Breast epithelium (tissue), 4 donors: Measurements from ENCODE around the gene CPED1. TPM values are rescaled to one million over a fixed set of nuclear protein-coding genes. Genes with fewer than 3 reads are reported as not detected.
"Not testable (repeated sequence)": the region's sequence is repeated elsewhere in the genome, so short reads cannot be mapped to it uniquely, and the experiment has no call there.

ENCODE experiments used
- DNase-seq, 2 donors: peaks; one replicate each; pipeline ENCODE4 v3.0.0-alpha.2; 2019; ENCODE audit warnings: low spot score in 2 of 2
- H3K27ac ChIP-seq, 2 donors: fragments of 200-600 bp; sonication (generic) in 1 of 2; one replicate each; pipeline ENCODE4 v1.5.1; 2016 to 2019; ENCODE audit warnings: mild to moderate bottlenecking in 1 of 2
- H3K27me3 ChIP-seq, 2 donors: fragments of 200-600 bp; sonication (generic) in 1 of 2; one replicate each; pipeline versions ENCODE4 v1.5.1 to v1.6.0; 2017 to 2019; ENCODE audit warnings: control low read depth in 1 of 2, mild to moderate bottlenecking in 1 of 2
- H3K36me3 ChIP-seq: fragments of 200-600 bp; one replicate; pipeline ENCODE4 v1.5.1; 2019
- H3K4me1 ChIP-seq, 2 donors: fragments of 200-600 bp; sonication (generic); one replicate each; pipeline ENCODE4 v1.5.1; 2016 to 2019; ENCODE audit warnings: control low read depth in 1 of 2
- H3K4me3 ChIP-seq, 3 donors: fragments of 200-600 bp; sonication (generic); 1 replicate in 2 of 3; 2 replicates in 1 of 3; pipeline ENCODE4 v1.5.1; 2016 to 2019; ENCODE audit warnings: mild to moderate bottlenecking in 3 of 3, moderate library complexity in 2 of 3
- H3K9me3 ChIP-seq, 2 donors: fragments of 200-600 bp; sonication (generic) in 1 of 2; one replicate each; pipeline ENCODE4 v1.5.1; 2016 to 2019; ENCODE audit warnings: control low read depth in 1 of 2
- POLR2A ChIP-seq: fragments of 450-650 bp; IDR thresholded peaks from one replicate; pipeline ENCODE4 v1.6.1; 2016; ENCODE audit warnings: antibody characterized with exemption, mild to moderate bottlenecking, moderate library complexity
- POLR2AphosphoS5 ChIP-seq, 3 donors: sonication (generic); formaldehyde crosslinking; IDR thresholded peaks; one replicate each; pipeline ENCODE4 v1.6.1; 2017; ENCODE audit warnings: antibody characterized with exemption in 3 of 3
- intact Hi-C: fragments of 100-400 bp; cut with DNase I; formaldehyde crosslinking; loops from one replicate; pipeline ENCODE4 v1.15.1; 2023; ENCODE audit warnings: low total_unique reads
- total RNA-seq, 3 donors: library from RNA; depleted of rRNA; stranded (reverse); fragments of >200 nt; gene quantifications; one replicate each; pipeline ENCODE4 v1.1.0, GENCODE V29; 2016
- TF ChIP-seq, protein P1 (sequence below), 3 donors: fragments of 450-650 bp; IDR thresholded peaks; one replicate each; pipeline ENCODE4 v1.5.1; 2016 to 2017; ENCODE audit warnings: antibody characterized with exemption in 3 of 3, mild to moderate bottlenecking in 3 of 3, moderate library complexity in 3 of 3

Gene CPED1
- total RNA-seq, 3 donors from 2014 or later = 14.3 to 29.3 (median 15.4) TPM

DNA sequence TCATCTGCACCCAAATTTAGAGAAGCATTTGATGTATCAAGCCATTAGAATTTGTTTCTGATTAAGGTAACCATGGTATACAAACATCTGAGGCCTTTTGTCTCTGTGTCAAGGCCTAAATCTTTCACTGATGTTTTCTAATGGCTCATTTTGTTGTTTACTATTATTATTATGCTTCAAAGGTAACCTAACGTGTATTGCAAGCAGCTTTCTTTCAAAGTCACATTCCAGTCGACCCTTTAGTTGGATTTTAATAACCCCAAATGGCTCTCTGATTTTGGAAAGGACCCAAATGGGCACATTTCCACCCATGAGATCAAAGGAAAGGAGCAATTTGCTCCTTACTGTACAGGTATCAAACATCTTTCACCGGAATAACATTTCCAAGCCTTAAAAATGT is 293.6 kb downstream of the CPED1 start:
- H3K9me3 ChIP-seq = peaks cover 4 to 8% of the 10 kb centered on the region in 2 donors
- H3K4me3 ChIP-seq = no peak overlapping the region
- no peaks in the 10 kb centered on the region for H3K27me3 ChIP-seq
- intact Hi-C loops = no loop called here
- H3K36me3 ChIP-seq = no peaks in the 10 kb centered on the region
- no peak overlapping the region for H3K27ac ChIP-seq
- TF ChIP-seq POLR2A (no peak), POLR2AphosphoS5 (IDR thresholded peaks at IDR 0.05) (no peak)
- TF ChIP-seq, protein P1, sequence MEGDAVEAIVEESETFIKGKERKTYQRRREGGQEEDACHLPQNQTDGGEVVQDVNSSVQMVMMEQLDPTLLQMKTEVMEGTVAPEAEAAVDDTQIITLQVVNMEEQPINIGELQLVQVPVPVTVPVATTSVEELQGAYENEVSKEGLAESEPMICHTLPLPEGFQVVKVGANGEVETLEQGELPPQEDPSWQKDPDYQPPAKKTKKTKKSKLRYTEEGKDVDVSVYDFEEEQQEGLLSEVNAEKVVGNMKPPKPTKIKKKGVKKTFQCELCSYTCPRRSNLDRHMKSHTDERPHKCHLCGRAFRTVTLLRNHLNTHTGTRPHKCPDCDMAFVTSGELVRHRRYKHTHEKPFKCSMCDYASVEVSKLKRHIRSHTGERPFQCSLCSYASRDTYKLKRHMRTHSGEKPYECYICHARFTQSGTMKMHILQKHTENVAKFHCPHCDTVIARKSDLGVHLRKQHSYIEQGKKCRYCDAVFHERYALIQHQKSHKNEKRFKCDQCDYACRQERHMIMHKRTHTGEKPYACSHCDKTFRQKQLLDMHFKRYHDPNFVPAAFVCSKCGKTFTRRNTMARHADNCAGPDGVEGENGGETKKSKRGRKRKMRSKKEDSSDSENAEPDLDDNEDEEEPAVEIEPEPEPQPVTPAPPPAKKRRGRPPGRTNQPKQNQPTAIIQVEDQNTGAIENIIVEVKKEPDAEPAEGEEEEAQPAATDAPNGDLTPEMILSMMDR (IDR thresholded peaks at IDR 0.05) = no peak
- DNase-seq = no peak
- H3K4me1 ChIP-seq = no peaks in the 10 kb centered on the region

DNA sequence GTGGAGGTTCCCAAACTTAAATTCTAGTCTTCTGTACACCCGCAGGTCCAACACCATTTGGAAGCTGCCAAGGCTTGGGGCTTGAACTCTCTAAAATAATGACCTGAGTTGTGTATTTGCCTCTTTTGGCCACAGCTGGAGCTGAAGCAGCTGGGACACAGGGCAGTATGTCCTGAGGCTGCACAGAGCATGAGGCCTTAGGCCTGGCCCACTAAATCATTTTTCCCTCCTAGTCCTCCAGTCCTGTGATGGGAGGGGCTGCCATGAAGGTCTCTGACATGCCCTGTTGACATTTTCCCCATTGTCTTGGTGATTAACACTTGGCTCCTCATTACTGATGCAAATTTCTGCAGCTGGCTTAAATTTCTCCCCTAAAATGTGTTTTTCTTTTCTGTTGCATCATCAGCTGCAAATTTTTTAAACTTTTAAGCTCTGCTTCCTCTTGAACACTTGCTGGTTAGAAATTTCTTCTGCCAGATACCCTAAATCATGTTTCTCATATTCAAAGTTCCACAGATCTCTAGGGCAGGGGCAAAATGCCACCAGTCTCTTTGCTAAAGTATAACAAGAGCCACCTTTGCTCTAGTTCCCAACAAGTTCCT is 296.7 kb downstream of the CPED1 start:
- Histone ChIP-seq H3K27me3 (no peaks in the 10 kb centered on the region), H3K36me3 (peaks cover 5% of the 10 kb centered on the region), H3K4me1 (no peaks in the 10 kb centered on the region), H3K27ac (no peak overlapping the region), H3K4me3 (no peak overlapping the region), H3K9me3 (peaks cover 4 to 8% of the 10 kb centered on the region in 2 donors)
- TF ChIP-seq POLR2AphosphoS5 (IDR thresholded peaks at IDR 0.05) (no peak), POLR2A (no peak)
- TF ChIP-seq, protein P1 (IDR thresholded peaks at IDR 0.05) = no peak
- intact Hi-C loops = no loop called here
- no peak for DNase-seq

DNA sequence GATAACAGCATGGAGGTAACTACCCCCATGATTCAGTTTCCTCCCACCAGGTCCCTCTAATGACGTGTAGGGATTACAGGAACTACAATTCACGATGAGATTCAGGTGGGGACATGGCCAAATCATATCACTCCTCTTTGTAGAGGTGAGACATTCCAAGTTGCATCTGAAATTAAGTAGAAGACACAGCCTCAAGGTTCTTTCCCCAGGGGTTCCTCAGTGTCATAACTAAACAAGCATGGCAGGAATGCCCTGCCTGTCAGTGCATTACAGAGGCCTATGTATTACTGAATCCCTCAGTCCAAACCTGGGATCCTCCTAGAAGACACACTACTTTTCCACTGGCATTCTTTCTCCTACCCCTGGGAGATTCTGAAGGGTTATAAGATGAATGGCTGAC is 297.7 kb downstream of the CPED1 start:
- no peak overlapping the region for H3K27ac ChIP-seq
- intact Hi-C loops = no loop called here
- no peaks in the 10 kb centered on the region for H3K4me1 ChIP-seq
- no peaks in the 10 kb centered on the region for H3K27me3 ChIP-seq
- no peak overlapping the region for H3K4me3 ChIP-seq
- peaks cover 5% of the 10 kb centered on the region for H3K36me3 ChIP-seq
- DNase-seq = no peak
- TF ChIP-seq POLR2AphosphoS5 (IDR thresholded peaks at IDR 0.05) (no peak), POLR2A (no peak)
- TF ChIP-seq, protein P1 (IDR thresholded peaks at IDR 0.05) = no peak
- H3K9me3 ChIP-seq = peaks cover 4 to 8% of the 10 kb centered on the region in 2 donors

DNA sequence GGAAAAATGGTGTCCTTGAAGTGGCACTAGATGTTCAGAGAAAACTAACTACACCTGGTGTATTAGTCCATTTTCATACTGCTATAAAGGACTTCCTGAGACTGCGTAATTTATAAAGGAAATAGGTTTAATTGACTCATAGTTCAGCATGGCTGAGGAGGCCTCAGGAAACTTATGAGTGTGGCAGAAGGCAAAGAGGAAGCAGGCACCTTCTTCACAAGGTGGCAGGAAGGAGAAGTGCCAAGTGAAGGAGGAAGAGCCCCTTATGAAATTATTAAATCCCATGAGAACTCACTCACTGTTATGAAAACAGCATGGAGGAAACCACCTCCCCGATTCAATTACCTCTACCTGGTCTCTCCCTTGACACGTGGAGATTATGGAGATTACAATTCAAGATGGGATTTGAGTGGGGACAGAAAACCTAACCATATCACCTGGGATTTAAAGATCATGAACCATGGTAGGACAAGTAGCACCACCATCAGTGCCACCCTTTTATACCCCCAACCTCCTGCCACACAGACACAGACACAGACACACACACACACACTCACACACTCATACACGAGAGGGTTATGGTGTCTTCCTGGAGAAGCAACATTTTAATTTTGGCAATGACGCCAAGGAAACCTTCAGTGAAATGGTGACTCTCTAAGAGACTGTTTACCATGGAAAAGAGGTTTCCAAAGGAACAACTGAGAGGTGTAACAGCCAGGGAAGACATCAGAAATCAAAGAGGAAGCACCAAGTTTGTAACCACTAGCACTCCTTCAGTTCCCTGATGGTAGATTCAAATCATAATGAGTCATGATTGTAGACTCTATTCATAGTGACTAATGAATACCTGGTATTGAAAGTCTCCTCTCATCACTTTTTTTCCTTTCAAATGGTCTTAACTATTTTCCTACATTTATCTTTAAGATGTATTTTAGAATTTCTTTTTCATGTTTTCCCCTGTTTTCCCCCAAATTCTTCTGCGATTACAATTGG is 298.5 kb downstream of the CPED1 start:
- DNase-seq = no peak
- H3K4me1 ChIP-seq = no peaks in the 10 kb centered on the region
- no peak overlapping the region for H3K4me3 ChIP-seq
- H3K27me3 ChIP-seq = no peaks in the 10 kb centered on the region
- peaks cover 4 to 8% of the 10 kb centered on the region in 2 donors for H3K9me3 ChIP-seq
- intact Hi-C loops = no loop called here
- H3K36me3 ChIP-seq = peaks cover 5% of the 10 kb centered on the region
- TF ChIP-seq, protein P1 (IDR thresholded peaks at IDR 0.05) = no peak
- no peak for TF ChIP-seq POLR2AphosphoS5 (IDR thresholded peaks at IDR 0.05)
- no peak for TF ChIP-seq POLR2A
- no peak overlapping the region for H3K27ac ChIP-seq

DNA sequence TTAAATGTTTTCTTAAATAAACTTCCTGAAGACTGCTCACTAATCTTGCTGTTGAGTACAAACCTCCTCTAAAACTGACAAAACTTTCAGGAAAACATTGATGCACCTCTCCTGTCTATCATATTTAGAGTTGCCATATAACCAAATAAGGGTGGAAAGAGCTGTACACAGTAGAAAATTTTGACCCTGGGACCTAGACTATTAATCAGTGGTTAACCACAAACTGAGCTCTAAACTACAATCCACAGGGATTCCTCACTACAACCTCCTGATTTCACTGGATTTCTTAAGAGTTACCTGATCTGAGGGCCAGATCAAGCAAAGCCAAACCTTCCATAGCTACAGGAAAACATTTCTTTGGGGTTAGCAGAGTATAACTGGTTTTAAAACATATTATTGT is 300.4 kb downstream of the CPED1 start:
- Histone ChIP-seq H3K9me3 (peaks cover 4 to 8% of the 10 kb centered on the region in 2 donors), H3K4me3 (no peak overlapping the region), H3K27ac (no peak overlapping the region), H3K4me1 (no peaks in the 10 kb centered on the region), H3K27me3 (no peaks in the 10 kb centered on the region), H3K36me3 (peaks cover 5% of the 10 kb centered on the region)
- intact Hi-C loops = no loop called here
- TF ChIP-seq POLR2AphosphoS5 (IDR thresholded peaks at IDR 0.05) = no peak
- TF ChIP-seq, protein P1 (IDR thresholded peaks at IDR 0.05) = no peak
- TF ChIP-seq POLR2A = no peak
- no peak for DNase-seq

DNA sequence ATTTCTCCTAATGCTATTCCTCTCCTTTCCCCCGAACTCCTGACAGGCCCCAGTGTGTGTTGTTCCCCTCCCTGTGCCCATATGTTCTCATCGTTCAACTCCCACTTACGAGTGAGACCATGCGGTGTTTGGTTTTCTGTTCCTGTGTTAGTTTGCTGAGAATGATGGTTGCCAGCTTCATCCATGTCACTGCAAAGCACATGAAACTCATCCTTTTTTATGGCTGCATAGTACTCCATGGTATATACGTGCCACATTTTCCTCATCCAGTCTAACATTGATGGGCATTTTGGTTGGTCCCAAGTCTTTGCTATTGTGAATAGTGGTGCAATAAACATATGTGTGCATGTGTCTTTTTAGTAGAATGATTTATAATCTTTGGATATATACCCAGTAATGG is 301.4 kb downstream of the CPED1 start:
- H3K4me1 ChIP-seq, H3K27ac ChIP-seq, DNase-seq, H3K27me3 ChIP-seq, H3K4me3 ChIP-seq, H3K36me3 ChIP-seq, H3K9me3 ChIP-seq, intact Hi-C loops: not testable (repeated sequence)
